Fibroblast of lung (primary cell): ENCODE data around the gene FAM117A. TPM values are rescaled to one million over a fixed set of nuclear protein-coding genes. Genes with fewer than 3 reads are reported as not detected.

Experiments
- DNase-seq, 2 donors: peaks; one replicate each; pipeline versions ENCODE4 v3.0.0 to v3.0.0-alpha.2; 2010; ENCODE audit warnings: low read depth in 2 of 2
- H2AFZ ChIP-seq: 2 replicates; pipeline ENCODE4 v1.5.1; 2012; ENCODE audit warnings: low read length, control low read depth, inconsistent platforms
- H3K27ac ChIP-seq: 2 replicates; pipeline ENCODE4 v1.5.1; 2011; ENCODE audit warnings: low read length, control low read depth; ENCODE audit not compliant: insufficient read depth
- H3K27me3 ChIP-seq: 2 replicates; pipeline ENCODE4 v1.5.1; 2011; ENCODE audit warnings: mild to moderate bottlenecking, low read length; ENCODE audit not compliant: control insufficient read depth, insufficient read depth
- H3K36me3 ChIP-seq: 2 replicates; pipeline ENCODE4 v1.5.1; 2011; ENCODE audit warnings: low read length; ENCODE audit not compliant: control insufficient read depth, insufficient read depth
- H3K4me1 ChIP-seq: 2 replicates; pipeline ENCODE4 v1.5.1; 2011; ENCODE audit warnings: low read length; ENCODE audit not compliant: control insufficient read depth, insufficient read depth; ENCODE audit errors: extremely low read depth
- H3K4me2 ChIP-seq: 2 replicates; pipeline ENCODE4 v1.5.1; 2011; ENCODE audit warnings: low read length, control low read depth; ENCODE audit not compliant: insufficient read depth; ENCODE audit errors: extremely low read depth
- H3K4me3 ChIP-seq, 4 experiments: fragments of 200-600 bp in 1 of 4; sonication (generic) in 1 of 4; replicated peaks in 1 of 4; 2 replicates each; pipeline ENCODE4 v1.5.1; 2011 to 2016; ENCODE audit warnings: low read length in 4 of 4, low read depth in 3 of 4, mild to moderate bottlenecking in 3 of 4, control low read depth in 2 of 4, inconsistent platforms in 1 of 4, mixed read lengths in 1 of 4; ENCODE audit not compliant: insufficient read depth in 1 of 4; ENCODE audit errors: control extremely low read depth in 1 of 4
- H3K79me2 ChIP-seq: 2 replicates; pipeline ENCODE4 v1.5.1; 2012; ENCODE audit warnings: mild to moderate bottlenecking, low read length, inconsistent platforms; ENCODE audit not compliant: control insufficient read depth, insufficient read depth
- H3K9ac ChIP-seq: 2 replicates; pipeline ENCODE4 v1.5.1; 2011; ENCODE audit warnings: mild to moderate bottlenecking, low read length, control low read depth; ENCODE audit not compliant: insufficient read depth
- H3K9me3 ChIP-seq: 2 replicates; pipeline ENCODE4 v1.5.1; 2012; ENCODE audit warnings: low read depth, low read length; ENCODE audit not compliant: control insufficient read depth, insufficient read depth
- H4K20me1 ChIP-seq: 2 replicates; pipeline ENCODE4 v1.5.1; 2011; ENCODE audit warnings: low read length; ENCODE audit not compliant: control insufficient read depth, insufficient read depth; ENCODE audit errors: extremely low read depth
- CTCF ChIP-seq, 2 donors: IDR thresholded peaks in 1 of 2; conservative IDR thresholded peaks in 1 of 2; 1 replicate in 1 of 2; 2 replicates in 1 of 2; pipeline ENCODE4 v1.5.1; 2011 to 2012; ENCODE audit warnings: low read length in 2 of 2, control low read depth in 1 of 2, inconsistent platforms in 1 of 2, low read depth in 1 of 2, mild to moderate bottlenecking in 1 of 2
- EZH2 ChIP-seq: IDR thresholded peaks from 2 replicates; pipeline ENCODE4 v1.5.1; 2012; ENCODE audit warnings: low read length, control low read depth, mild to moderate bottlenecking; ENCODE audit errors: missing control alignments
- polyA plus RNA-seq, 2 donors: library from polyadenylated mRNA; depleted of rRNA in 1 of 2; stranded (reverse) in 1 of 2; unstranded in 1 of 2; fragments of >200 nt; gene quantifications; 2 replicates each; pipeline ENCODE4 v1.2.1, GENCODE V29; 2011 to 2012; ENCODE audit warnings: missing spikeins in 1 of 2
- total RNA-seq: library from RNA; depleted of rRNA; stranded (reverse); fragments of >200 nt; gene quantifications from 2 replicates; pipeline ENCODE4 v1.2.1, GENCODE V29; 2014

The FAM117A gene
- total and polyA plus RNA-seq, 2 donors (not counting 1 experiment from before 2014, with no cell fraction given) = 2.4 to 3.3 TPM

- Histone ChIP-seq H3K79me2 (no peaks in the 10 kb centered on the region), H3K9me3 (no peaks in the 10 kb centered on the region), H3K27ac (no peak overlapping the region), H3K4me1 (no peaks in the 10 kb centered on the region), H2AFZ (no peak overlapping the region), H3K4me2 (no peak overlapping the region), H3K4me3 (no peak overlapping the region), H3K27me3 (no peaks in the 10 kb centered on the region), H3K36me3 (no peaks in the 10 kb centered on the region), H4K20me1 (no peaks in the 10 kb centered on the region), H3K9ac (no peak overlapping the region)
- TF ChIP-seq EZH2 = no peak
- no peak for TF ChIP-seq CTCF (conservative IDR thresholded peaks at IDR 0.05 in 1 of 2, IDR thresholded peaks at IDR 0.05 in 1 of 2; ENCODE audit: low read depth in 1 of 2, low read length in 2 of 2)
- no peak for DNase-seq
Observed at GRCh38 chr17:49748791-49749190, 15.1 kb downstream of the FAM117A start.

DNA sequence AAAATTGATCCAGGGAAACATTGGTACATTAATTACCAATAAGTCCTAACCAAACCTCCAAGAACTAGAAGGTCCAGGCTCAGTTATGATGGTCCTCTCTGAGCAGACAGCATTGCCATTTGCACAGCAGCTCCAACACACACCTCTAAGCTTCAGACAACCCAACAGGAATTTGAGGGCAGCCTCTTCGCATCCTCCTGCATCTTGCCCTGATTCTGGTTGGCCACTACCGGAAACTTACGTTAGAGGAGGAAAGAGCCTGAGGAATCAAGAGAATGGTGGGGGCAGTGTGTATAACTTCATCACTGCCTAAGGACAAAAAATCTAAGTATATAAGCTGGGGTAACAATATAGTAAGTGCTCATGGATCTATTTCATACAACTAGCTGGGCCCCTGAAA, 15.7 kb downstream of the FAM117A start:
- DNase-seq = no peak
- no peak overlapping the region for H3K4me3 ChIP-seq
- no peaks in the 10 kb centered on the region for H3K4me1 ChIP-seq
- H3K9ac ChIP-seq = no peak overlapping the region
- no peaks in the 10 kb centered on the region for H3K27me3 ChIP-seq
- no peak overlapping the region for H3K4me2 ChIP-seq
- no peaks in the 10 kb centered on the region for H4K20me1 ChIP-seq
- no peak overlapping the region for H2AFZ ChIP-seq
- no peaks in the 10 kb centered on the region for H3K79me2 ChIP-seq
- H3K9me3 ChIP-seq = no peaks in the 10 kb centered on the region
- H3K36me3 ChIP-seq = no peaks in the 10 kb centered on the region
- TF ChIP-seq EZH2 (no peak), CTCF (conservative IDR thresholded peaks at IDR 0.05 in 1 of 2, IDR thresholded peaks at IDR 0.05 in 1 of 2; ENCODE audit: low read depth in 1 of 2, low read length in 2 of 2) (no peak)
- H3K27ac ChIP-seq = no peak overlapping the region

DNA sequence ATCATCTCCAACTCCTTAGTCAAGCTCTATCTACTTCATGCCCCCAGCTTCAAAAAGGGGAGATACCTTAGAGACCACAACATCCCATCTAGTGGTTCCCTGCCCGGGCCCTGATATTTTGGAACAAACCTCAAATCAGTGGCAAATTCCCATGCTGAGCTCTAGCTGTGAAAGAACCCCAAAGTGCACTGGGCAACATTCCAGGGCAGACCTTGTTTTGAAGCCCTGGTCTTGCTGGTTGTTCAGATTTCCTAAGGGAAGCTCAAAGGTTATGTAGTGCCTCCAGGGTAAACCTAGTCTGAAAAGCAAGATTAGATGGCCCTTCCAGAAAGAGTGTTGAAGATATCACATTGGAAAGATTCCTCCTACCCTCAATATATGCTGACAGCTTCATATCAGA, 16.3 kb downstream of the FAM117A start:
- Histone ChIP-seq H3K27me3 (no peaks in the 10 kb centered on the region), H3K4me2 (no peak overlapping the region)

More for the DNA sequence above, 16.3 kb downstream of the FAM117A start:
- Histone ChIP-seq H4K20me1 (no peaks in the 10 kb centered on the region), H3K9ac (no peak overlapping the region), H3K27ac (no peak overlapping the region), H3K79me2 (no peaks in the 10 kb centered on the region), H3K4me1 (peaks cover under 1% of the 10 kb centered on the region), H2AFZ (no peak overlapping the region), H3K4me3 (no peak overlapping the region), H3K36me3 (no peaks in the 10 kb centered on the region), H3K9me3 (no peaks in the 10 kb centered on the region)
- TF ChIP-seq EZH2 (no peak), CTCF (conservative IDR thresholded peaks at IDR 0.05 in 1 of 2, IDR thresholded peaks at IDR 0.05 in 1 of 2; ENCODE audit: low read depth in 1 of 2, low read length in 2 of 2) (no peak)
- no peak for DNase-seq
